ENCODE data around the gene TLX1.

The TLX1 gene

DNA sequence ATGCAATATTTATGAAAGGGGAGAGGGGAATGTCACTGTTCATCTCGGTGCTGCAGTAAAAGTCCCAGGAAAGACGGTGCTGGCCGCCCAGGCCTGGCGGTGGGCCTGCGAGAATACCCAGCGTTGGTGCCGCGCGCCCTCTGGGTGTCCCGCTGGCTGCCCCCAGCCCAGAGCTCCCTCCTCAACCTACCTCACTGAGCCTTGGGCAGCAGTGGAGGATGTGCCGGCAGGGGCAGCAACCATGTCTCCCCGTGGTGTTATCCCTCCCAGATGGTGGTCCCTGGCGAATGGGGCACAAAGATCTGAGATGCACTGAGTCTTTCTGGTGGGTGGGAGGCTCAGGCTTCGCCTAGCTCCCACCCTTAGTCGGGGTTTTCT is 9.5 kb upstream of the TLX1 start (continued):
- no peak for TF ChIP-seq ZNF221 (tag by site-specific recombination; IDR thresholded peaks at IDR 0.05; ENCODE audit: borderline replicate concordance)
- no peak for TF ChIP-seq ZNF24 (tag by site-specific recombination; IDR thresholded peaks at IDR 0.05)
- no peak for TF ChIP-seq ZNF280D (tag by site-specific recombination; IDR thresholded peaks at IDR 0.05)
- TF ChIP-seq ZNF529 (tag by site-specific recombination; IDR thresholded peaks at IDR 0.05; ENCODE audit: insufficient replicate concordance): no peak

- Histone ChIP-seq H3K4me1 (ENCODE audit: control insufficient read depth, insufficient read depth, low read length) (no peaks in the 10 kb centered on the region), H3K9me3 (ENCODE audit: control insufficient read depth, insufficient read depth, low read depth, low read length) (no peaks in the 10 kb centered on the region), H3K4me3 (ENCODE audit: low read depth, low read length) (no peak overlapping the region), H3K36me3 (ENCODE audit: control insufficient read depth in 2 of 2, insufficient read depth in 1 of 2, low read length in 2 of 2) (no peaks in the 10 kb centered on the region), H3K27ac (ENCODE audit: extremely low read depth, low read depth, low read length) (no peak overlapping the region)
- POLR2A ChIA-PET: no interaction called here
- CTCF ChIA-PET: interaction anchor here (2.5 kb wide), 1 partner anchor 27 kb away, joined by 13 read pairs; no protein-coding TSS in a partner anchor
- TF ChIP-seq KLF17 (tag by site-specific recombination; IDR thresholded peaks at IDR 0.05) (no peak), ZSCAN4 (tag by site-specific recombination; IDR thresholded peaks at IDR 0.05) (no peak), ZNF157 (tag by site-specific recombination; IDR thresholded peaks at IDR 0.05) (no peak), ZNF248 (tag by site-specific recombination; IDR thresholded peaks at IDR 0.05) (no peak), SALL2 (tag by site-specific recombination; IDR thresholded peaks at IDR 0.05; ENCODE audit: borderline replicate concordance) (no peak), ZNF707 (tag by site-specific recombination; IDR thresholded peaks at IDR 0.05) (no peak), HIC1 (tag by site-specific recombination; IDR thresholded peaks at IDR 0.05) (no peak), ZNF174 (tag by site-specific recombination; IDR thresholded peaks at IDR 0.05) (no peak), ZNF626 (tag by site-specific recombination; IDR thresholded peaks at IDR 0.05) (no peak), PATZ1 (tag by site-specific recombination; IDR thresholded peaks at IDR 0.05) (no peak), IKZF3 (tag by site-specific recombination; IDR thresholded peaks at IDR 0.05) (no peak), FEZF1 (tag by site-specific recombination; IDR thresholded peaks at IDR 0.05) (no peak), REST (tag by site-specific recombination; IDR thresholded peaks at IDR 0.05) (no peak), ZNF510 (tag by site-specific recombination; IDR thresholded peaks at IDR 0.05; ENCODE audit: insufficient replicate concordance) (no peak)
- TF ChIP-seq, protein P1, sequence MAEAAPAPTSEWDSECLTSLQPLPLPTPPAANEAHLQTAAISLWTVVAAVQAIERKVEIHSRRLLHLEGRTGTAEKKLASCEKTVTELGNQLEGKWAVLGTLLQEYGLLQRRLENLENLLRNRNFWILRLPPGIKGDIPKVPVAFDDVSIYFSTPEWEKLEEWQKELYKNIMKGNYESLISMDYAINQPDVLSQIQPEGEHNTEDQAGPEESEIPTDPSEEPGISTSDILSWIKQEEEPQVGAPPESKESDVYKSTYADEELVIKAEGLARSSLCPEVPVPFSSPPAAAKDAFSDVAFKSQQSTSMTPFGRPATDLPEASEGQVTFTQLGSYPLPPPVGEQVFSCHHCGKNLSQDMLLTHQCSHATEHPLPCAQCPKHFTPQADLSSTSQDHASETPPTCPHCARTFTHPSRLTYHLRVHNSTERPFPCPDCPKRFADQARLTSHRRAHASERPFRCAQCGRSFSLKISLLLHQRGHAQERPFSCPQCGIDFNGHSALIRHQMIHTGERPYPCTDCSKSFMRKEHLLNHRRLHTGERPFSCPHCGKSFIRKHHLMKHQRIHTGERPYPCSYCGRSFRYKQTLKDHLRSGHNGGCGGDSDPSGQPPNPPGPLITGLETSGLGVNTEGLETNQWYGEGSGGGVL (tag by site-specific recombination; IDR thresholded peaks at IDR 0.05): no peak
Measured at GRCh38 chr10:101122270-101123084, 8.6 kb upstream of the TLX1 start.
